AG10803 (cell line): ENCODE results near the gene LPAR5.
"Not testable (repeated sequence)": the region's sequence is repeated elsewhere in the genome, so short reads cannot be mapped to it uniquely, and the experiment has no call there.

Experiments
- DNase-seq: peaks from one replicate; pipeline ENCODE4 v3.0.0; 2010; ENCODE audit warnings: low read depth
- H3K4me3 ChIP-seq: 2 replicates; pipeline ENCODE4 v1.5.1; 2011; ENCODE audit warnings: mild to moderate bottlenecking, low read length, control low read depth
- TF ChIP-seq, protein P1 (sequence below): conservative IDR thresholded peaks from 2 replicates; pipeline ENCODE4 v1.5.1; 2011; ENCODE audit warnings: mild to moderate bottlenecking, low read length, control low read depth, inconsistent platforms

LPAR5 gene

DNA sequence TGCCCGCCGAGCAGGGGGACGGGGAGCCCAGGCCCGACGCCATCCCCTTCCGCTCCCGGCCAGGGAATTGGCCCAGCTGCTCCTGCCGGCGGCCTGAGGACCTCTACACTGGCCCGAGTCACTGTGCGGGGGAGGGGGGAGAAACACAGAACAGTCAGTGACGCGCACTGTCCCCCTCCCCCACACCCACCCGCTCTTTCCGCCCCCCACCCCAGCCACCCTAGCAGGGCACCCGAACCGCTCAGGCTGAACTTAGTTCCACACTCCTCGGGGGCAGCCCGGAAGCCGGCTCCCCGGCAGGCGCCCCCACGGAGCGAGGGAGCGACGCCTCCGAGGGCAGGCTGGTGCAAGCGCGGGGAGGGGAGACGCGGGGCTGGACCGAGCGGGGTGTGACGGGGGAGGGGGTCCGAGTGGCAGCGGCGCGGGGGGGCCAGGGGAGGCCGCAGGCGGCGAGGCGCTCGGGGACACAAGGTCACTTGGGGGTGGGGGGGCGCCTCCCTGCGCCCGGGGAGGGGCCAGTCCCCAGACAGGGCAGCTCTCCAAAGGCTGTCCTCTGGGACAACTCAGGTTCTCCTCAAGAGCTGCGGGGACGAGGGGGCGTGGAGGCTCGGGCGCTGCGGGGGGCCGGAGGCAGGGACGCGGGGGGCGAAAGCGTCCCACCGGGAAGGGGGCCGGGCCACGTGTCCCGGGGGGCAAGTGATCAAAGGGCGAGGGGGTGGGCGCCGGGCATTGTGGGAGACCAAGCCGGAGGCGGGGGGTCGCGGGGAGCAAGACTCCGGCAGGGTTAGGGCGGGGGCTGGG lies 29.2 kb downstream of the LPAR5 start:
- no peak for DNase-seq
- TF ChIP-seq, protein P1, sequence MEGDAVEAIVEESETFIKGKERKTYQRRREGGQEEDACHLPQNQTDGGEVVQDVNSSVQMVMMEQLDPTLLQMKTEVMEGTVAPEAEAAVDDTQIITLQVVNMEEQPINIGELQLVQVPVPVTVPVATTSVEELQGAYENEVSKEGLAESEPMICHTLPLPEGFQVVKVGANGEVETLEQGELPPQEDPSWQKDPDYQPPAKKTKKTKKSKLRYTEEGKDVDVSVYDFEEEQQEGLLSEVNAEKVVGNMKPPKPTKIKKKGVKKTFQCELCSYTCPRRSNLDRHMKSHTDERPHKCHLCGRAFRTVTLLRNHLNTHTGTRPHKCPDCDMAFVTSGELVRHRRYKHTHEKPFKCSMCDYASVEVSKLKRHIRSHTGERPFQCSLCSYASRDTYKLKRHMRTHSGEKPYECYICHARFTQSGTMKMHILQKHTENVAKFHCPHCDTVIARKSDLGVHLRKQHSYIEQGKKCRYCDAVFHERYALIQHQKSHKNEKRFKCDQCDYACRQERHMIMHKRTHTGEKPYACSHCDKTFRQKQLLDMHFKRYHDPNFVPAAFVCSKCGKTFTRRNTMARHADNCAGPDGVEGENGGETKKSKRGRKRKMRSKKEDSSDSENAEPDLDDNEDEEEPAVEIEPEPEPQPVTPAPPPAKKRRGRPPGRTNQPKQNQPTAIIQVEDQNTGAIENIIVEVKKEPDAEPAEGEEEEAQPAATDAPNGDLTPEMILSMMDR, result no peak
- peak overlapping the region; percentile 88 for H3K4me3 ChIP-seq

DNA sequence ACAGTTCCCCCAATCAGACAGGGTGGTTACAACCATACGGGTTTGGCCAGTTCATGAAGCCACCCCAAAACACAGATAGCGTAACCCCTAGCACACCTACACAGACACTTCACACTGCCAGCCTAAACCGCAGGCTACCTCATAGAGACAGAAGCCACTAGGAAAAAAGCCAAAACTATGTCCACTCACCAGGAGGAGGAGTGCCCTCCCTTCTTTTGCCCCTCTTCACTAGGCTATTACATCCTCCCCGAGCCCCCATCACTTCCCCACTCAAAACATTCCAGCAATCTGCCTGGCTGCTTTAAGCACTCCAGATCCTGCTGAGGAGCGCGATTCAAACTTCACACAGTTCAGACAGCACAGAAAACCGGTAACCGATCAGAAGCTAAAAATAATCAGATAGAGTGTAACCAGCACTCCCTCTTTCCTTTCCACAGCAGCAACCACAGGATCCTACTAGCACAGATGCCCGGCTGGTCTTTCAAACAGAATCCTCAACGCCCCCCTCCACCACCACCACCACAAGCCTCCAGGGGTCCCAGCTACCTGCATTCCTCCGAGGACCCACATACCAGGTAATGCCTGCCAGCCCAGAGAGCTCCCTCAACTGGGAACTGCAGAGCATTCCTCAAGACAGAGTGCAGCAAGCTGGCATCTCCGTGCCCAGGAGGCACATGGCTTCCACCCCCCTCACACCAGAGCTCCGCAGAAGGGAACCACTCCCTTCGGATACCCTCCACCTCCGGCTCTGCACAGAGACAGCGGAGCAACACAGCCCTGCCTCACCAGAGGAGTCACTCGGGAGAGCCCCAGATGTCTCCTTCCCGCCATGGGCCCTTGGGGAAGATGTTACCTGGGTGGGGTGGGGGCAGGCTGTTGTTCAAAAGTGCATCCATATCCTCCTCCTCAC lies 30.1 kb downstream of the LPAR5 start:
- H3K4me3 ChIP-seq, result peak overlapping the region; percentile 88
- DNase-seq, result no peak
- TF ChIP-seq, protein P1, result no peak

DNA sequence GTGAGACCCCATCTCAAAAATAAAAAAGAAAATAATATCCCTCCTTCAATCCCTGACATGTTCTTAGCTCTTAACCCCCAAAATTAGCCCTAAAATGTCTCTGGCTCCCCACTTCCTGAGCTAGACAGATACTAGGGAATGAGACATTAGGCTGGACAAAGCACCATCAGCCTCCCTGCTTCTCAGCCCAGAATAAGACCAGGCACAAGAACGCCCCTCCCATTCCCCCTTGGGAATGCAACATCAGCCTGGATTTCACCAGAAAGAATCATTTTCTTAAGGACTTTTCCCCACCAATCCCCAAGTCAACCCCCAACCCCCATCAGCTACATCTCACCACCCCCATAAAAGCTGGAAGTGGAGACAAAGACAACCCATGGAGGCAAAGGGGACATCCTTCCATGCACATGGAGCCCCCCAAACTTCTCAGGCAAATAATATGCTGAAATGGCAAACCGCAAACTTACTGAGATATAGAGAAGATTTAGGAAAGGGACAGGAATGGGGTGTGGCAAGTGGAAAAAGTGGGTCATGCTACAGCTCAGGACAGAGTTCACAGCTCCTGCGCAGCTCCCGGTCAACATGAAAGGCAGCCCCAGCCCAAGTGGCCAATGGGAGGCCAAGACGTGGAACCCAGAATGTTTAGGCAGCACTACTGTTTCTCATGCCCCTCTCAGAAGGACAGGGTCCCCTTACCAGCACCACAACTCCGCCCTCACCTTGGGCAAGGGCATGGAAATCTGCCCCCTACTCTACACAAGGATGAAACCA lies 31.3 kb downstream of the LPAR5 start:
- peak; percentile 48 for DNase-seq
- peak overlapping the region; percentile 88 for H3K4me3 ChIP-seq
- TF ChIP-seq, protein P1, result no peak

DNA sequence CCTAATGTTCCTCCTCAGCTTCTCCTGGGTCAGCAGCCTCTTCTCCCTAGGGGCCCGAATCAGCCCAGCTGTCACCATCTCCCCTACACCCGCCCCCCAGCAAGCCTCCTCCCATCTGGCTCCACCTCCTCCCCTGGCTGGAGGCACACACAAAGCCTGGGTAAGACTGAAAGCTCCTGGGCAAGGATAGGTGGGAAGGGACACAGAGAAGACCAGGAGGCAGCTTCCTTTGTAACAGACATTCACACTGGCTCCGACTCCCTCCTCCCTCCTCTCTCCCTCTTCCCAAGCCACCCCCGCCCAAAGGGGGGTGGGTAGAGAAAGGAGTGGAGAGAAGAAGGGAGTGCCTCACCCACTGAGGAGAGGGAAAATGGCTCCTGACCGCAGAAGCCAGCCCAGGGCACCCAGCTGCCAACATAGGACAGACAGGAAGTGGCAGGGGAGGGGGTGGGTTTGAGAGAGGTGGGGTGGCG lies 32.6 kb downstream of the LPAR5 start:
- TF ChIP-seq, protein P1, result no peak
- peak overlapping the region; percentile 43 for H3K4me3 ChIP-seq
- no peak for DNase-seq

DNA sequence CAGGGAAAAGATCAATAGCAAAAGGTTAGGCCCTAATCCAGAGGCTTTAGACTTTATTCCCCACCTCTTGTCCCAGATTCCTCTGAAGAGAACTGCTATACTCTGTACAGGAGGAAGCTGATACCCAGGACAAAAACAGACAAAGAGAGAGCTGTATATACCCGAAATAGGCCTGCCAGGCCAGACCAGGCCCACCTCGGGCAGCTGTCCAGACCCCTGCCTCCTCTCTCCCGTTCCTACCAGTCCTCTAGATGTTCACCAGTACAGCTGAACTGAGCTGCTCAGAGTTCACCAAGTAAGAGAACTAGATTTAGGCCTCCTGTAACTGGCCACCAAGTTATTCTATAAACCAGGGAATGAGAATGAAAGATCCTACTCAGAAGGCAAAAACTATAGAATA lies 33.2 kb downstream of the LPAR5 start:
- H3K4me3 ChIP-seq, result peak overlapping the region; percentile 43; the same call in 1 of the 2 replicates
- TF ChIP-seq, protein P1, result no peak
- no peak for DNase-seq

DNA sequence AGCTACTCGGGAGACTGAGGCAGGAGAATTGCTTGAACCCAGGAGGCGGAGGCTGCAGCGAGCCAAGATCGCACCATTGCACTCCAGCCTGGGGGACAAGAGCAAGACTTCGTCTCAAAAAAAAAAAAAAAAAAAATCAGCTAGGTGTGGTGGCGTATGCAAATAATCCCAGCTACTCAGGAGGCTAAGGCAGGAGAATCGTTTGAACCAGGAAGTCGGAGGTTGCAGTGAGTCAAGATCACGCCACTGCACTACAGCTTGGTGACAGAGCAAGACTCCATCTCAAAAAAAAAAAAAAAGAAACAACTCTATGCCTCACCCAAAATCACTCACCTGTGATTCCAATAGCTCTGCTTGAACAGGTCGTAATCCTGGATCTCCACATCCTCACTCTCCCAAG lies 40.1 kb downstream of the LPAR5 start:
- not testable (repeated sequence) for H3K4me3 ChIP-seq, DNase-seq

DNA sequence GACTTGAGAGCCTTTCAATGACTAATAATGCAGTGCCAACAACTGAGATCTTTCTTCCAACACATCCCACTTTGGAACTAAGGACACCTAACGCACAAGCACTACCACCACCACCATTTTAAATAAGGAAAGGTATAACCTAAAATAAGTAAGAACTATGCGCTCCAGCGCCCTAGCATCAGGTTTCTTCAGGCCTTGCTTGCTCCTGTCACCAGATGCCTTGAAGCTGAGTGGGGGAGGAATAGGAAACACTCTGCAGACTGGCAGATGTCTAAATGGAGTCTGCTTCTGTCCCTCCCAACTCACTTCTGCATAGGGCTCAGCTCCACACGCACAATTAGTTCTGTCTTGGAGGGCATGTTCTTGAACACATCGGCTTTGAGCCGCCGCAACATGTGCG lies 43.7 kb downstream of the LPAR5 start:
- H3K4me3 ChIP-seq, result no peak overlapping the region
- DNase-seq, result no peak
- TF ChIP-seq, protein P1, result no peak

DNA sequence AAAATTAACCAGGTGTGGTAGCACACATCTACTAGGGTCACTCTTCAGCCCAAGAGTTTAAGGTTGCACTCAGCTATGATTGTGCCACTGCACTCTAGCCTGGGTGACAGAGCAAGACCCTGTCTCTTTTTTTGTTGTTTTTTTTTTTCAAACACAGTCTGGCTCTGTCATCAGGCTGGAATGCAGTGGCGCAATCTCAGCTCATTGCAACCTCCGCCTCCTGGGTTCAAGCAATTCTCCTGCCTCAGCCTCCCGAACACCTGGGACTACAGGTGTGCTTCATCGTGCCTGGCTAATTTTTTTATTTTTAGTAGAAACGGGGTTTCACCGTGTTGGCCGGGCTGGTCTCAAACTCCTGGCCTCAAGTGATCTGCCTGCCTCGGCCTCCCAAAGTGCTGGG lies 49.2 kb downstream of the LPAR5 start:
- DNase-seq, H3K4me3 ChIP-seq: not testable (repeated sequence)
